SJCRH30 (cell line): ENCODE results near the gene PER1. TPM values are rescaled to one million over a fixed set of nuclear protein-coding genes. Genes with fewer than 3 reads are reported as not detected.
"Not testable (repeated sequence)": the region's sequence is repeated elsewhere in the genome, so short reads cannot be mapped to it uniquely, and the experiment has no call there.

Source experiments
- DNase-seq, 2 experiments: peaks; one replicate each; pipeline ENCODE4 v3.0.0-alpha.2; 2015 to 2020
- H3K27ac ChIP-seq: fragments of 250-450 bp; sonication (Bioruptor Pico); 2 replicates; pipeline ENCODE4 v1.5.1; 2020; ENCODE audit warnings: mild to moderate bottlenecking, moderate library complexity
- H3K27me3 ChIP-seq: fragments of 250-450 bp; sonication (Bioruptor Pico); 2 replicates; pipeline ENCODE4 v1.5.1; 2020; ENCODE audit warnings: mild to moderate bottlenecking, moderate library complexity
- H3K36me3 ChIP-seq: fragments of 250-450 bp; sonication (Bioruptor Pico); 2 replicates; pipeline ENCODE4 v1.5.1; 2020; ENCODE audit warnings: mild to moderate bottlenecking, moderate library complexity
- H3K4me1 ChIP-seq: fragments of 250-450 bp; sonication (Bioruptor Pico); 2 replicates; pipeline ENCODE4 v1.5.1; 2020; ENCODE audit warnings: mild to moderate bottlenecking, moderate library complexity
- H3K4me3 ChIP-seq: fragments of 250-450 bp; sonication (Bioruptor Pico); 2 replicates; pipeline ENCODE4 v1.5.1; 2020; ENCODE audit warnings: mild to moderate bottlenecking, moderate library complexity
- H3K9me3 ChIP-seq: fragments of 250-450 bp; sonication (Bioruptor Pico); replicated peaks from 2 replicates; pipeline ENCODE4 v1.5.1; 2020; ENCODE audit warnings: mild to moderate bottlenecking, moderate library complexity
- total RNA-seq: library from RNA; depleted of rRNA; stranded (reverse); fragments of >200 nt; shearing (Covaris generic); gene quantifications from 2 replicates; pipeline ENCODE4 v1.2.3, GENCODE V29; 2014

PER1 gene
- total RNA-seq, 1 experiment from 2014 or later: 13.5 TPM

GRCh38 chr17:8176998-8177731 is 25.0 kb upstream of the PER1 start:
- H3K27ac ChIP-seq: peak overlapping the region; percentile 60
- H3K4me1 ChIP-seq: no peaks in the 10 kb centered on the region
- peak overlapping the region; percentile 69 for H3K4me3 ChIP-seq
- H3K9me3 ChIP-seq: no peaks in the 10 kb centered on the region
- no peaks in the 10 kb centered on the region for H3K36me3 ChIP-seq
- DNase-seq: no peak
- H3K27me3 ChIP-seq: no peaks in the 10 kb centered on the region

- Histone ChIP-seq H3K27ac (peak within 1 kb of the TSS; percentile 60), H3K27me3 (no peaks in the 10 kb centered on the region)
- peak; percentile 78 to 83 for DNase-seq
Measured at GRCh38 chr17:8176197-8176940, 24.2 kb upstream of the PER1 start, which contains the start of gene TMEM107. Gene TMEM107, minus strand, starts transcription at chr17:8176380. Its CDS starts 94 bp downstream, at chr17:8176286.

DNA sequence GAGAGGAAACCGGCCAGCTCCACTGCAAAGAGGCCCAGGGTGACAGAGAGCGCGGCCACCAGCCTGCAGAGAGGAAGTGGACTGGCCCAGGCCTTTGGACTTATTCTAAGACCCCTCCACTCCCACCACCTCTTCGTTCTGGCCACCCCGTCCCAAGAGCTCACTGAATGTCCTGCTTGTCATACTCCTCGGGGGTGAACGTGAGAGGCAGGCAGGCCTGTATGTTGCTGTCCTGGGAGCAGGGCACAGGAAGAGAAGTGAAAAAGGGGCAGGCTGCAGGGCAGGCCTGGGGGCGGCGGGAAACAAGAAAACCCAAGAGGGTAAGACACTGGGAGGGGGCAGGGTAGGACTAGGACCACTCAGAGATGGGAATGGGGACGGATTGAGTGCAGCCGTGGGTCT is 23.6 kb upstream of the PER1 start:
- peak overlapping the region; percentile 69 for H3K4me3 ChIP-seq
- peak overlapping the region; percentile 60; the same call in 1 of the 2 replicates for H3K27ac ChIP-seq
- H3K4me1 ChIP-seq: no peaks in the 10 kb centered on the region
- H3K27me3 ChIP-seq: no peaks in the 10 kb centered on the region
- no peaks in the 10 kb centered on the region for H3K9me3 ChIP-seq
- peak; percentile 40 to 45 for DNase-seq
- H3K36me3 ChIP-seq: no peaks in the 10 kb centered on the region

More at GRCh38 chr17:8176197-8176940, 24.2 kb upstream of the PER1 start, which contains the start of gene TMEM107:
- Histone ChIP-seq H3K9me3 (no peaks in the 10 kb centered on the region), H3K4me1 (no peaks in the 10 kb centered on the region), H3K36me3 (no peaks in the 10 kb centered on the region), H3K4me3 (peak within 1 kb of the TSS; percentile 69)

- DNase-seq: peak in 1 of 2 experiments; percentile 54
- no peaks in the 10 kb centered on the region for H3K4me1 ChIP-seq
- no peaks in the 10 kb centered on the region for H3K27me3 ChIP-seq
- H3K9me3 ChIP-seq: no peaks in the 10 kb centered on the region
- H3K4me3 ChIP-seq: peak overlapping the region; percentile 53
- no peaks in the 10 kb centered on the region for H3K36me3 ChIP-seq
- H3K27ac ChIP-seq: peak overlapping the region; percentile 100
Measured at GRCh38 chr17:8173871-8174322, 21.7 kb upstream of the PER1 start.

- no peaks in the 10 kb centered on the region for H3K27me3 ChIP-seq
- peak; percentile 82 to 95 for DNase-seq
- peak overlapping the region; percentile 100 for H3K27ac ChIP-seq
Measured at GRCh38 chr17:8173056-8173870, 21.1 kb upstream of the PER1 start.

GRCh38 chr17:8170186-8170585 is 18.0 kb upstream of the PER1 start:
- DNase-seq, H3K27me3 ChIP-seq, H3K4me3 ChIP-seq, H3K36me3 ChIP-seq, H3K9me3 ChIP-seq, H3K27ac ChIP-seq, H3K4me1 ChIP-seq: not testable (repeated sequence)

More at GRCh38 chr17:8173056-8173870, 21.1 kb upstream of the PER1 start:
- no peaks in the 10 kb centered on the region for H3K36me3 ChIP-seq
- no peaks in the 10 kb centered on the region for H3K4me1 ChIP-seq
- peak overlapping the region; percentile 53 for H3K4me3 ChIP-seq
- H3K9me3 ChIP-seq: no peaks in the 10 kb centered on the region

DNA sequence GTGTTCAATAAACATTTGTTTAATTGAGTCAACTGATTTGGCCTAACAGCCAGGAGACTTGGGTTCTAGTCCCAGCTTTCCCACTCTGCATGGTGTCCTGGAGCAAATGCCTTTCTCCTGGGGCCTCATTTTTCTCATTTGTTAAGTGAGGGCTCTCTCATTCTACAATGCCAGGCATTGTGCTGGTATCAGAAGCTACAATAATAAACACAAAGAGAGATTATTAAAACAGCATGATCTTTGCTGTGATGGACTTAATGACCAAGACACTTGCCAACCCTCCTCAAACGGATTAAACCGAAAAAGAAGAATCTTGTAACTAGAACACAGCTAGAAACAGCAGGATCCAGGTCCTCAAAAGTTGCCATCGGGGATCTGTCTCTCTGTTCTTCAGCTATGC is 15.3 kb upstream of the PER1 start:
- H3K36me3 ChIP-seq: no peaks in the 10 kb centered on the region
- H3K27me3 ChIP-seq: no peaks in the 10 kb centered on the region
- no peaks in the 10 kb centered on the region for H3K9me3 ChIP-seq
- H3K27ac ChIP-seq: no peak overlapping the region
- H3K4me1 ChIP-seq: peaks cover 8% of the 10 kb centered on the region; the same call in 1 of the 2 replicates
- no peak for DNase-seq
- H3K4me3 ChIP-seq: no peak overlapping the region

- Histone ChIP-seq H3K4me1 (peaks cover 8% of the 10 kb centered on the region; the same call in 1 of the 2 replicates), H3K4me3 (no peak overlapping the region), H3K36me3 (no peaks in the 10 kb centered on the region), H3K9me3 (no peaks in the 10 kb centered on the region), H3K27ac (no peak overlapping the region), H3K27me3 (no peaks in the 10 kb centered on the region)
- no peak for DNase-seq
Measured at GRCh38 chr17:8166731-8167130, 14.5 kb upstream of the PER1 start.

DNA sequence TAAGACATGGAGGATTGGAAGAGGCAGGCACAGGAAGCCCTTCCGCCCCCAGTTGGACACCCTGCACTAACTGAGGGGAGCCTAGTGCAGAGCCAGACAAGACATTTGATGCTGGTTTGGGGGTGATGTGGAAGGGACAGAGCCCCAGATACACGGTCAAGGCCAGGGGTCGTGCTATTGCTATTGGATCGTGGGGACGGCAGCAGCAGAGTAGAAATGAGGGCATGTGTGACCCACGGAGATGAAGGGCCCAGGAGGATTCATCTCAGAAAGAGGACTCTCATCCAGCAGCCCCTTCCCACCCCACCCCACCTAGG is 12.6 kb upstream of the PER1 start:
- no peaks in the 10 kb centered on the region for H3K9me3 ChIP-seq
- peaks cover 8% of the 10 kb centered on the region; the same call in 1 of the 2 replicates for H3K4me1 ChIP-seq
- H3K36me3 ChIP-seq: peaks cover 3% of the 10 kb centered on the region; the same call in 1 of the 2 replicates
- H3K27me3 ChIP-seq: no peaks in the 10 kb centered on the region
- H3K27ac ChIP-seq: no peak overlapping the region; the same call in 1 of the 2 replicates
- peak overlapping the region; percentile 94 for H3K4me3 ChIP-seq
- DNase-seq: no peak

- Histone ChIP-seq H3K27me3 (no peaks in the 10 kb centered on the region), H3K36me3 (peaks cover 3% of the 10 kb centered on the region; the same call in 1 of the 2 replicates), H3K27ac (peak overlapping the region; percentile 76; the same call in 1 of the 2 replicates), H3K4me1 (peaks cover 8% of the 10 kb centered on the region; the same call in 1 of the 2 replicates), H3K4me3 (peak overlapping the region; percentile 94), H3K9me3 (no peaks in the 10 kb centered on the region)
- DNase-seq: peak; percentile 50 to 64
Measured at GRCh38 chr17:8163978-8164814, 12.0 kb upstream of the PER1 start.

DNA sequence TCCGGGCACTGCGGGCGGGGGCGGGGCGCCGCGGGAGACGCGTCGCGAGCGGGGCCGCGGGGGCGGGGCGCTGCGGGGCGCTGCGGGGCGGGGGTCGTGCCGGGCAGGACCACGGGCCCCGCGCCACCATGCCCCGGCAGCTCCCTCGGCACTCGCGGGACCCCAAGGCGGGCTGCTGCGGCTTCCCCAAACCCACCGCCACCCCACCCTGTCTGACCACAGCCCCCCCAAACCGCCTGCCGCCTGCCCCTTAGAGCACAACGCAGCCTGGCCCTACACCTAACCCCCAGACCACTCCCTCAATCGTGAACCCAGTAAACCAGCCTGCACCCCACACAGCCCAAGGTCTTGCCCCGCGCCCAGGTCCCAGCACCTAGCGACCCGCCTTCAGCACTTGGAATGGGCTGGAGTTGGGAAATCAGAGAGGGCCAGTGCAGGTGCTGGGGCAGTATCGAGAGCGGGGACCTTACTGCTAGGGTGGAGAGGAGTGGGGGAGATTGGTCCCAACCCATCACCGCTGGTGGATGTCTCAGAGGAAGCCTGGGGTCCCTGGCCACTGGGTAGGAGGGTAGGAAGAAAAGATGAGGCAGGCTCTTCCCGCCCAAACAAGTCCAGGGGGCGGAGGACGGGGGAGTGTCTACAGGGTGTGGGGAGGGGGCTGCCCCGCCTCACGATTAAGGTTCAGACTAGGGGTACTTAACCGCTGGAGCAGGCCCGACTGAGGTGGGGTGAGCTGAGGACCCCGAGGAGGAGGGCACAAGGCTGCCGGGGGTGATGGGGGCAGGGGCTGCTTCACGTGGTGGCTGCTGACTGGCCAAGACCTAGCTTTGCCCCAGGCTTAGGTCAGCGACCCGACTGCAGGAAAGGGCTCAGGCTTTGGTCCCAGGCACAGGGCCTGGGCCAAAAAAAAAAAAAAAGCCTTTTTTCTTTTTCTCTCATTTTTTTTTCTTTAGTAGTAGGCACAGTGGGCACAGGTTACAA is 11.1 kb upstream of the PER1 start:
- Histone ChIP-seq H3K27ac (peak overlapping the region; percentile 76), H3K9me3 (no peaks in the 10 kb centered on the region), H3K36me3 (peaks cover 5% of the 10 kb centered on the region; the same call in 1 of the 2 replicates), H3K4me1 (peaks cover 8% of the 10 kb centered on the region; the same call in 1 of the 2 replicates), H3K27me3 (no peaks in the 10 kb centered on the region), H3K4me3 (peak overlapping the region; percentile 94)
- peak; percentile 22 to 39 for DNase-seq

GRCh38 chr17:8162233-8162996 is 10.2 kb upstream of the PER1 start, which contains the start of gene VAMP2:
Gene VAMP2, minus strand, starts transcription at chr17:8162948. Its CDS starts 69 bp downstream, at chr17:8162879.
- H3K27me3 ChIP-seq: no peaks in the 10 kb centered on the region
- DNase-seq: peak; percentile 52 to 62
- H3K9me3 ChIP-seq: no peaks in the 10 kb centered on the region
- H3K27ac ChIP-seq: peak within 1 kb of the TSS; percentile 80
- peaks cover 7% of the 10 kb centered on the region; the same call in 1 of the 2 replicates for H3K36me3 ChIP-seq
- H3K4me1 ChIP-seq: peaks cover 8% of the 10 kb centered on the region; the same call in 1 of the 2 replicates
- peak within 1 kb of the TSS; percentile 94 for H3K4me3 ChIP-seq
